Lung microvascular endothelial cell (primary cell): ENCODE data around the gene PARVB. TPM values are rescaled to one million over a fixed set of nuclear protein-coding genes. Genes with fewer than 3 reads are reported as not detected.
"Not testable (repeated sequence)": the region's sequence is repeated elsewhere in the genome, so short reads cannot be mapped to it uniquely, and the experiment has no call there.

Experiments used
- DNase-seq, 2 donors: peaks; one replicate each; pipeline versions ENCODE4 v3.0.0 to v3.0.0-alpha.2; 2010; ENCODE audit warnings: low read depth in 2 of 2
- total RNA-seq: library from RNA; depleted of rRNA; stranded (reverse); fragments of >200 nt; gene quantifications from 2 replicates; pipeline ENCODE4 v1.2.1, GENCODE V29; 2014

Gene PARVB
- total RNA-seq, 1 donor from 2014 or later = 20.8 TPM

GRCh38 chr22:44051961-44052360 lies 27.9 kb downstream of the PARVB start:
- DNase-seq = no peak

GRCh38 chr22:44055805-44056204 lies 31.7 kb downstream of the PARVB start:
- DNase-seq = no peak

GRCh38 chr22:44056649-44057048 lies 32.5 kb downstream of the PARVB start:
- DNase-seq = not testable (repeated sequence)

GRCh38 chr22:44057401-44057987 lies 33.4 kb downstream of the PARVB start:
- no peak for DNase-seq

- no peak for DNase-seq
Observed at GRCh38 chr22:44063462-44064371, 39.6 kb downstream of the PARVB start.

GRCh38 chr22:44067033-44067432 lies 42.9 kb downstream of the PARVB start:
- peak in 1 of 2 donors; percentile 28 for DNase-seq

- peak; percentile 43 to 65 for DNase-seq
Observed at GRCh38 chr22:44067901-44068300, 43.8 kb downstream of the PARVB start.

- peak in 1 of 2 donors; percentile 24 for DNase-seq
Observed at GRCh38 chr22:44068422-44069191, 44.5 kb downstream of the PARVB start.

- DNase-seq = no peak
Observed at GRCh38 chr22:44070029-44070428, 45.9 kb downstream of the PARVB start.

- no peak for DNase-seq
Observed at GRCh38 chr22:44071781-44072326, 47.8 kb downstream of the PARVB start.

GRCh38 chr22:44074337-44074984 lies 50.4 kb downstream of the PARVB start:
- no peak for DNase-seq

GRCh38 chr22:44075022-44075421 lies 50.9 kb downstream of the PARVB start:
- DNase-seq = no peak

- DNase-seq = no peak
Observed at GRCh38 chr22:44075670-44076069, 51.6 kb downstream of the PARVB start.

GRCh38 chr22:44076825-44077224 lies 52.7 kb downstream of the PARVB start:
- DNase-seq = no peak

- DNase-seq = peak; percentile 70 to 82
Observed at GRCh38 chr22:44080936-44081861, 57.1 kb downstream of the PARVB start.

GRCh38 chr22:44082801-44083200 lies 58.7 kb downstream of the PARVB start:
- no peak for DNase-seq

- DNase-seq = no peak
Observed at GRCh38 chr22:44084044-44084772, 60.1 kb downstream of the PARVB start.

- DNase-seq = peak; percentile 86
Observed at GRCh38 chr22:44085743-44086270, 61.7 kb downstream of the PARVB start.
